Measurements from ENCODE around the gene LRMDA. TPM values are rescaled to one million over a fixed set of nuclear protein-coding genes. Genes with fewer than 3 reads are reported as not detected.

Gene LRMDA
- total RNA-seq, 4 donors from 2014 or later: 12.0 to 15.9 (median 13.9) TPM

DNA sequence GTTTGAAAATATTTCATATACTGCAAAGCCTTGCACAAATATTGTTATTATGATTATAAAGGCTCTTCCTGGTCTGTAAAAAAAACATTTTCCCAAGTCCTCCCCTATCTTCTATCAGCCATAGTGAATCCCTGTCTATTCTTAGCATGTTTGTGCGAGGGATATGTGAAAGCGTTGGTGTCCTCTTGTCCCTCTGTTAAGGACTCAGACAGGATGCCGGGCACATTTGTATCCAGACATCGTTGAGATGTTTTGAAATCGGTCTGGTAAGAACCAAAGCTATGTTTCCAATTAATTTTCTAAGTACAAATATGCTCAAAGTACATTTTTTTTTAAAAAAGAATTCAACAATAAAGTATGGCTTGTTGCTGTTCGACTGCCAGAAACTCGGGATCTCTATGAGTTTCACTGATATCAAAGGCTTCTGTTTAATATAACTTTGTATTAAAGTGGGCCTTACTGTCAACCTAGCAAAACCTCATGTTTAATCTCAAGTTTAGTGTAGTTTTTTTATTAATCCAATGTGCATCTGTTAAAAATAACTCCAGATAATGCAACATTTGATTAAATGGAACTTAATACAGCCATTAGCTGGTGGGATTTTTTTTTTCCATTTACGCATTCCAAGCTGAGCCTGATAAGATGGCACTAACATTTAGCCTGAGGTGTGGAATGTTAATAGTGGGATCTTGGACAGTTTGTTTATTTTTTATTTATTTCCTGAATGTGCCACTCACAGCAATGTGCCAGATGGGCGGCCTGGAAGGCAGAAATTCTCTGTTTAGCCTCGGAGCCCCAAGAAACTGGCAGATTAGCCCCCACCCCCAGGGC, 754.3 kb downstream of the LRMDA start:
- TF ChIP-seq, protein P1, sequence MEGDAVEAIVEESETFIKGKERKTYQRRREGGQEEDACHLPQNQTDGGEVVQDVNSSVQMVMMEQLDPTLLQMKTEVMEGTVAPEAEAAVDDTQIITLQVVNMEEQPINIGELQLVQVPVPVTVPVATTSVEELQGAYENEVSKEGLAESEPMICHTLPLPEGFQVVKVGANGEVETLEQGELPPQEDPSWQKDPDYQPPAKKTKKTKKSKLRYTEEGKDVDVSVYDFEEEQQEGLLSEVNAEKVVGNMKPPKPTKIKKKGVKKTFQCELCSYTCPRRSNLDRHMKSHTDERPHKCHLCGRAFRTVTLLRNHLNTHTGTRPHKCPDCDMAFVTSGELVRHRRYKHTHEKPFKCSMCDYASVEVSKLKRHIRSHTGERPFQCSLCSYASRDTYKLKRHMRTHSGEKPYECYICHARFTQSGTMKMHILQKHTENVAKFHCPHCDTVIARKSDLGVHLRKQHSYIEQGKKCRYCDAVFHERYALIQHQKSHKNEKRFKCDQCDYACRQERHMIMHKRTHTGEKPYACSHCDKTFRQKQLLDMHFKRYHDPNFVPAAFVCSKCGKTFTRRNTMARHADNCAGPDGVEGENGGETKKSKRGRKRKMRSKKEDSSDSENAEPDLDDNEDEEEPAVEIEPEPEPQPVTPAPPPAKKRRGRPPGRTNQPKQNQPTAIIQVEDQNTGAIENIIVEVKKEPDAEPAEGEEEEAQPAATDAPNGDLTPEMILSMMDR (IDR thresholded peaks at IDR 0.05): no peak
- ATAC-seq (ENCODE audit: low FRiP score) (no peak), DNase-seq (ENCODE audit: low spot score) (no peak)

DNA sequence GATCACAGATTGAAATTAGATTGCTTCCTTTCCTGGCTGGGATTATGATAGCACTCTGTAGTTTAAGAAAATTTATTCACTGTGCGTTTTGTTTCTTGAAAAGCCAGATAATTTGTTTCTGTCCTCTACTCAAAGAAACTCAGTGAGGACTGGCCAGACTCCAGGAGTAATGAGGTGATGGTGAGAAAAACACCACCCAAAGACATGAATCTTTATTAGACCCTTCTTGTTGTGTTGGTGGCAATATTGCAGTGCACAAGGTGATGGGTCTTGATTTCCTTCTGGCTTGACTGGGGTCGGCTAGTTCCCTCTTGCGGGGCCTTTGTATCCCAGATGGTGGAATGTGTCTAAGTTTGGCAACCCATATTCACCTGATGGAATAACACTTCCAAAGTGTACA, 756.8 kb downstream of the LRMDA start:
- TF ChIP-seq, protein P1 (IDR thresholded peaks at IDR 0.05): no peak
- DNase-seq (ENCODE audit: low spot score) (no peak), ATAC-seq (ENCODE audit: low FRiP score) (no peak)

DNA sequence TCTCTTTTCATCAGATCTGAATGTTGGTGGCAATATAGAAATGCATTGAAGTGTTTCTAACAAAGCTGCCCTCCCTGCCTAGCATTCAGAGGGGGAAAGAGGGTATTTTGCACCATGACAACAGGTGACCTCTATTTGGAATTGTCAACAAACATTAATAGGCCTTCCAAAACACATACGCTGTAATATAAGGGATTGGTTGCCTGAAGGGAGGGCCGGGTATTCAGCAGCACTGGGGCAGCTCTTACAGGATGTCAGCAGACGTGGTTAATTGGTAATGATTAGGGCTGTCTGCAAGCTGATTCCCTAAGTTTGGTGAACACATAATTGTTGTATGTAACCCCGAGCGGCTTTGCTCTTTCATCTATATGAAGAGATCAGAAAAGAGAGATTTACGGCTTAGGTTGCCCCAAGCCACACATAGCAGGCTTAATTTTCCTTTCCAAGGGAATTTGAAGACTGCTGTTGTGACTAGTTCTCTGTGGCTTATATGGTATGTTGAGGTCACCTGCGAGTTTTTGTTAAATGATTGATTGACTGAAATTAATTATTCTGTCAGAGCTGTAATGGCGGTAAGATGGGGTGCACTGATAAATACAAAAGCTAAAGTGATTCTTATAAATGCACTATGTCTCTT, 759.3 kb downstream of the LRMDA start:
- TF ChIP-seq, protein P1 (IDR thresholded peaks at IDR 0.05): no peak
- DNase-seq (ENCODE audit: low spot score) (no peak), ATAC-seq (ENCODE audit: low FRiP score) (no peak)

DNA sequence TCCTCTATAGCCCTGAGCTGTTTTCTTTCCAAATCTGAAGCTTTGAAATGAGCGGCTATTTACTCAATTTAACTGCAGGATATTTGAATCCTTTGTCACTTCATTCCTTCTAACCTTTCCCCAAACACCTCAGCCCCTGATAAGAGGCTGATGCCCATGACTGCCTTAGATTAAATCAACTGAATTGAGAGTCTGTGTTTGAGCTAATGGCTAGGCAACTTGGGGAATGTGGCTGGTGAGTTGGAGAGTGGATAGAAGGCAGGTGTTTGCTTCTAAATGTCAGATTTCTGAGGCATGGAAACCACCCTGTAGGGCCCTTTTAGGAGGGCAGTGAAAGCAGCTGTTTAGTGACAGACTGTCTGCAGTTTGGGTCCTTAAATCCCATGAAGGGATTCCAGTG, 759.9 kb downstream of the LRMDA start:
- ATAC-seq (ENCODE audit: low FRiP score): no peak
- no peak for DNase-seq (ENCODE audit: low spot score)
- TF ChIP-seq, protein P1 (IDR thresholded peaks at IDR 0.05): no peak

DNA sequence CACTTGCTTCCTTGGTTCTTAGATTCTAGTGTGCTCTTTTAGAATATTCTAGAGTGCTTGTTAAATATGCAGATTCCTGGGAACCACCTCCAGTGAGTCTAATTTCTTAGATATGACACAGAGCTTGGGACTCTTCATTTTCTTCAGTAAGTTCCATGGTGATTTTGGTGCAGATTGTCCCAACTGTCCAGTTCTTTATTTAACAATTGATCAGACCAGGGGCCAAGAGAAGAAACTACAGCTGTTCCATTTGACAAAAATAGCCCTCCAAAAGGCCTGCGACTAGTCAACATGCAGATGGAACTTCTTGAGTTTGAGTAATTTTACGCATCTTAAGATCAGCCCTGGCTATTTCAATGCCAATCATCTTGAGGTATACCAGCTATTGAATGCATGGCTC, 760.7 kb downstream of the LRMDA start:
- no peak for ATAC-seq (ENCODE audit: low FRiP score)
- TF ChIP-seq, protein P1 (IDR thresholded peaks at IDR 0.05): no peak
- DNase-seq (ENCODE audit: low spot score): no peak

DNA sequence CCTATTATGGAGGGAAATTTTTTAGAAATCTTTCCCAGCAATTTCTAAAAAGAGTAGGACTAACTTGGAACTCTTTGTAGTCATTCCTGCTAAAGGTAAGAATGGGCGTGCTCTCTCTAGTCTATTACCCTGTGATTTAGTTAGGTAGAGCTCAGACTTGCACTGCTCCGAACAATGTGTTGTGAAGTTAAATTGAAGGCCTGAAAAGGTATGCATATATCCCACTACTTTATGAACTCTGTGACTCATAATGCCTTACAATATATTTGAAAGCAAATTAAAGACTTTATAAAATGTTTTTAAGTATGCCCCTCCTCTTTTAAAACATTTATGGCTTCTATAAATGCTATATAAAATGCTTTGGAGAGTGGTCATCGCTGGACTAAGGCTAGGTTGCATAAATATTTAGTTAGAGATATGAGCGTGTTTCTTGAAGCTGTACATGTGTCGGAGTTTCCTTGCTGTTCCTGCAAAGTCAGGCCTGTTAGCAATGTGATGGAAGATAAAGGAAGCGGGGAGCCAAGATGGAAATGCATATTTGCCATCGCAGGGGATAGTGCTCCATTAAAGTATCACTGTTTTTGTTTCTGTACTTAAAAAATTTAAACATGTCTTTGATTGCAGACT, 761.4 kb downstream of the LRMDA start:
- no peak for ATAC-seq (ENCODE audit: low FRiP score)
- TF ChIP-seq, protein P1 (IDR thresholded peaks at IDR 0.05): no peak
- DNase-seq (ENCODE audit: low spot score): no peak

Data from omental fat pad (tissue), 4 donors.